HEK293T (cell line): Measurements from ENCODE around the gene CFAP100.

Experiments
- CTCF ChIA-PET: fragments of 350-600 bp; formaldehyde crosslinking; extraction: SDS; loops from one replicate; lab custom pipeline; 2021; ENCODE audit warnings: antibody characterized with exemption, inconsistent platforms; lab: Yijun Ruan, JAX
- POLR2A ChIA-PET: fragments of 350-600 bp; formaldehyde crosslinking; extraction: SDS; loops from one replicate; lab custom pipeline; 2020; ENCODE audit warnings: antibody characterized with exemption, inconsistent platforms; lab: Yijun Ruan, JAX
- DNase-seq: peaks from one replicate; pipeline ENCODE4 v3.0.0; 2012; ENCODE audit warnings: mixed read lengths; ENCODE audit errors: extremely low spot score
- ARNT ChIP-seq: fragments of 450-650 bp; IDR thresholded peaks from 2 replicates; pipeline ENCODE4 v1.6.1; 2017; ENCODE audit warnings: mild to moderate bottlenecking
- BHLHE40 ChIP-seq: fragments of 450-650 bp; IDR thresholded peaks from 2 replicates; pipeline ENCODE4 v1.6.1; 2016; ENCODE audit warnings: mild to moderate bottlenecking, moderate library complexity, borderline replicate concordance
- CTBP1 ChIP-seq: fragments of 450-650 bp; IDR thresholded peaks from 2 replicates; pipeline ENCODE4 v1.6.1; 2016; ENCODE audit warnings: borderline replicate concordance
- ELF4 ChIP-seq: fragments of 450-650 bp; IDR thresholded peaks from 2 replicates; pipeline ENCODE4 v1.6.1; 2017; ENCODE audit warnings: antibody characterized with exemption
- FOXA1 ChIP-seq: fragments of 450-650 bp; IDR thresholded peaks from 2 replicates; pipeline ENCODE4 v1.6.1; 2016; ENCODE audit warnings: mild to moderate bottlenecking
- FOXK2 ChIP-seq: fragments of 450-650 bp; IDR thresholded peaks from 2 replicates; pipeline ENCODE4 v1.6.1; 2016; ENCODE audit warnings: mild to moderate bottlenecking
- FOXM1 ChIP-seq: fragments of 450-650 bp; IDR thresholded peaks from 2 replicates; pipeline ENCODE4 v1.6.1; 2017; ENCODE audit warnings: mild to moderate bottlenecking, borderline replicate concordance
- HDGF ChIP-seq: fragments of 450-650 bp; IDR thresholded peaks from 2 replicates; pipeline ENCODE4 v1.6.1; 2017; ENCODE audit warnings: antibody characterized with exemption, borderline replicate concordance
- L3MBTL2 ChIP-seq: fragments of 450-650 bp; conservative IDR thresholded peaks from 2 replicates; pipeline ENCODE4 v1.6.1; 2016; ENCODE audit warnings: mild to moderate bottlenecking
- LEF1 ChIP-seq: fragments of 450-650 bp; IDR thresholded peaks from 2 replicates; pipeline ENCODE4 v1.6.1; 2017; ENCODE audit warnings: mild to moderate bottlenecking, borderline replicate concordance
- NFRKB ChIP-seq: fragments of 450-650 bp; IDR thresholded peaks from 2 replicates; pipeline ENCODE4 v1.6.1; 2016; ENCODE audit warnings: mild to moderate bottlenecking, moderate library complexity
- PKNOX1 ChIP-seq: fragments of 450-650 bp; IDR thresholded peaks from 2 replicates; pipeline ENCODE4 v1.6.1; 2016
- SP1 ChIP-seq: fragments of 450-650 bp; IDR thresholded peaks from 2 replicates; pipeline ENCODE4 v1.6.1; 2017
- SUZ12 ChIP-seq: fragments of 450-650 bp; IDR thresholded peaks from 2 replicates; pipeline ENCODE4 v1.6.1; 2016; ENCODE audit warnings: mild to moderate bottlenecking
- TARDBP ChIP-seq: fragments of 450-650 bp; IDR thresholded peaks from 2 replicates; pipeline ENCODE4 v1.6.1; 2016
- ZNF384 ChIP-seq: fragments of 450-650 bp; IDR thresholded peaks from 2 replicates; pipeline ENCODE4 v1.6.1; 2016

CFAP100 gene

GRCh38 chr3:126422121-126422520 lies 27.4 kb downstream of the CFAP100 start:
- CTCF ChIA-PET, result no interaction called here

GRCh38 chr3:126422571-126423091 lies 27.9 kb downstream of the CFAP100 start:
- POLR2A ChIA-PET, result no interaction called here
- DNase-seq, result no peak
- TF ChIP-seq SP1 (no peak), ELF4 (no peak), HDGF (no peak), CTBP1 (no peak), FOXM1 (no peak), ARNT (no peak), L3MBTL2 (no peak), SUZ12 (no peak), PKNOX1 (no peak), BHLHE40 (no peak), FOXK2 (no peak)
- CTCF ChIA-PET, result no interaction called here

More at GRCh38 chr3:126422121-126422520, 27.4 kb downstream of the CFAP100 start:
- POLR2A ChIA-PET, result no interaction called here
- no peak for DNase-seq
- TF ChIP-seq PKNOX1 (no peak), HDGF (no peak), ELF4 (no peak), BHLHE40 (no peak), LEF1 (no peak)

GRCh38 chr3:126423191-126424038 lies 28.7 kb downstream of the CFAP100 start:
- ChIA-PET POLR2A (no interaction called here), CTCF (no interaction called here)
- TF ChIP-seq FOXK2 (no peak), L3MBTL2 (no peak), NFRKB (no peak), FOXM1 (no peak), ZNF384 (no peak), ARNT (no peak), BHLHE40 (no peak), TARDBP (no peak), HDGF (no peak), SP1 (no peak), FOXA1 (no peak), LEF1 (no peak), PKNOX1 (no peak), ELF4 (no peak), CTBP1 (no peak), SUZ12 (no peak)
- DNase-seq, result no peak

GRCh38 chr3:126424039-126424717 lies 29.5 kb downstream of the CFAP100 start:
- ChIA-PET POLR2A (no interaction called here), CTCF (no interaction called here)
- DNase-seq, result no peak
- TF ChIP-seq ELF4 (no peak), LEF1 (no peak), L3MBTL2 (no peak), NFRKB (no peak), HDGF (no peak), FOXM1 (no peak), ZNF384 (no peak)

- TF ChIP-seq TARDBP, result no peak
- no peak for TF ChIP-seq FOXM1
- TF ChIP-seq PKNOX1, result no peak
- no peak for TF ChIP-seq FOXK2
- no peak for TF ChIP-seq ARNT
- TF ChIP-seq CTBP1, result no peak
- no peak for TF ChIP-seq LEF1
- no peak for TF ChIP-seq SUZ12
- TF ChIP-seq SP1, result no peak
- no peak for TF ChIP-seq L3MBTL2
- TF ChIP-seq FOXA1, result no peak
- TF ChIP-seq ZNF384, result no peak
- no peak for TF ChIP-seq NFRKB
- no peak for TF ChIP-seq HDGF
- TF ChIP-seq ELF4, result no peak
- TF ChIP-seq BHLHE40, result no peak
- ChIA-PET CTCF (no interaction called here), POLR2A (no interaction called here)
- no peak for DNase-seq
These were observed 30.0 kb downstream of the CFAP100 start for GRCh38 chr3:126424751-126425150.
